GM12878 (cell line): ENCODE measurements around the gene ACSM6.

Experiments
- EP300 ChIP-seq, 2 experiments: fragments of 150-350 bp in 1 of 2; IDR thresholded peaks; 2 replicates each; pipeline ENCODE4 v1.6.1; 2011 to 2012; ENCODE audit warnings: low read depth in 2 of 2, low read length in 2 of 2, borderline replicate concordance in 1 of 2, improper control_type of control experiment in 1 of 2, inconsistent platforms in 1 of 2; ENCODE audit not compliant: control insufficient read depth in 1 of 2
- IKZF1 ChIP-seq: fragments of 450-650 bp; conservative IDR thresholded peaks from 2 replicates; pipeline ENCODE4 v1.6.1; 2017; ENCODE audit warnings: antibody characterized with exemption, mild to moderate bottlenecking
- MXI1 ChIP-seq: fragments of 150-350 bp; IDR thresholded peaks from 2 replicates; pipeline ENCODE4 v1.6.1; 2011; ENCODE audit warnings: low read depth, mild to moderate bottlenecking, inconsistent platforms, low read length, improper control_type of control experiment
- NFIC ChIP-seq: IDR thresholded peaks from 2 replicates; pipeline ENCODE4 v1.6.1; 2012; ENCODE audit warnings: low read depth, mild to moderate bottlenecking, inconsistent platforms, low read length, moderate library complexity

GRCh38 chr10:95247881-95248583 lies 54.0 kb downstream of the ACSM6 start:
- TF ChIP-seq EP300 (IDR thresholded peaks at IDR 0.05; ENCODE audit: borderline replicate concordance in 1 of 2, control insufficient read depth in 1 of 2, low read depth in 2 of 2, low read length in 2 of 2) (no peak), IKZF1 (no peak), NFIC (no peak), MXI1 (no peak)
